ENCODE data around the gene KDELR1.

- TF ChIP-seq CTCF (conservative IDR thresholded peaks at IDR 0.05), result no peak
- no peak for TF ChIP-seq ZFX (IDR thresholded peaks at IDR 0.05)
Measured at GRCh38 chr19:48403606-48404005, 12.3 kb upstream of the KDELR1 start.

Data from C4-2B (cell line).